GM21367 (cell line): Measurements from ENCODE around the gene GARIN5A.

ENCODE experiments used
- ATAC-seq: cut with Tn5 transposase; IDR thresholded peaks from one replicate; pipeline ENCODE4 v1.9.1; 2021; ENCODE audit not compliant: unreplicated experiment

The GARIN5A gene

GRCh38 chr19:50418176-50419021 is 58.2 kb downstream of the GARIN5A start, which contains the start of gene SPIB:
Gene SPIB (plus strand): TSS chr19:50418938. CDS start chr19:50418963, 25 bp downstream.
- ATAC-seq = no peak

DNA sequence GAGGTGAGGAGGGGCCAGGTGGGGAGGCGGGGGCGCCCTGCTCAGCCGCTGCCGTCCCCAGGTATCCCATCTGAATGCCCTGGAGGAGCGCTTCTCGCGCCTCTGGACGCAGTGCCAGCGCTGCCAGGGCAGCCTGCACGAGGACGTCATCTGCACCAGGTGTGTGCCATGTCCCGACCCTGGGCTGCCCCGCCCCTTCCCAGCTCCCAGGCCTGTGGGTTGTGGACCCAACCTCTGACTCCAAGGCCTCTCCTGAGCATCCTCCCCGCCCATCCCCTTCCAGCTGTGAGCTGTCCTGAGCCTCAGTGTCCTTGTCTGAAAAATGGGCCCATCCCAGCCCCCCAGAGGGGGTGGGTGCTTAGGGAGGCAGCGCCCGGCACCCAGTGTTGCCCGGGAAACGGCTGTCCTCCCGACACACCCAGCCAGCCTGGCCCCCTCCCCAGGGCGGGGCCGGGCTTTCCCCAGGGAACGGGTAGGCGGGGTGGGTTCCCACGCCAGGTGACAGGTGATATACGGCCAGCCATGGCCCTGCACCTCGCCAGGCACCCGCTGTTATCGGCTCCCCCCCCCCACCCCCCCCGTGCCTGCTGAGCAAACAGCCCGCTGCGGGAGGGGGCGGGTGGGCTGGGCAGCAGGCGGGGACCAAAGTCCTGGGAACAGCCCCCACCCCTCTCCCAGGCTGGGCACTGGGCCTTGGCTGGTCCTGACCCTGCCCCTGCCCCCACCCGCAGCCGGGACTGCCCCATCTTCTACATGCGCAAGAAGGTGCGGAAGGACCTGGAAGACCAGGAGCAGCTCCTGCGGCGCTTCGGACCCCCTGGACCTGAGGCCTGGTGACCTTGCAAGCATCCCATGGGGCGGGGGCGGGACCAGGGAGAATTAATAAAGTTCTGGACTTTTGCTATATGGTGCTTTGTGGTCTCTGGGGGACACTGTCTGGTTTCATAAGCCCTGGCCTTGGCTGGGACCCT is 59.3 kb downstream of the GARIN5A start:
- ATAC-seq = no peak
